PFSK-1 (cell line): ENCODE measurements around the gene HMCN2.

Experiments
- FOXP2 ChIP-seq: optimal IDR thresholded peaks from 2 replicates; pipeline ENCODE3; 2011; ENCODE audit warnings: borderline replicate concordance, control low read depth, inconsistent platforms; ENCODE audit not compliant: insufficient read depth; ENCODE audit errors: extremely low read length, extremely low read depth
- POLR2AphosphoS5 ChIP-seq: IDR thresholded peaks from 2 replicates; pipeline ENCODE4 v1.6.1; 2012; ENCODE audit warnings: low read depth, mild to moderate bottlenecking, control low read depth, low read length, moderate library complexity
- SIN3A ChIP-seq: IDR thresholded peaks from 2 replicates; pipeline ENCODE4 v1.6.1; 2012; ENCODE audit warnings: mild to moderate bottlenecking, low read length, moderate library complexity, borderline replicate concordance; ENCODE audit not compliant: insufficient read depth
- TAF1 ChIP-seq: IDR thresholded peaks from 2 replicates; pipeline ENCODE4 v1.6.1; 2012; ENCODE audit warnings: low read length, control low read depth, borderline replicate concordance; ENCODE audit not compliant: insufficient read depth
- TF ChIP-seq, protein P1 (sequence below), 2 experiments: IDR thresholded peaks; 2 replicates each; pipeline versions ENCODE4 v1.6.1 to v1.8.0; 2011 to 2012; ENCODE audit warnings: low read depth in 2 of 2, low read length in 2 of 2, control low read depth in 1 of 2, inconsistent platforms in 1 of 2, mild to moderate bottlenecking in 1 of 2, moderate library complexity in 1 of 2; ENCODE audit not compliant: insufficient read depth in 1 of 2

The HMCN2 gene

DNA sequence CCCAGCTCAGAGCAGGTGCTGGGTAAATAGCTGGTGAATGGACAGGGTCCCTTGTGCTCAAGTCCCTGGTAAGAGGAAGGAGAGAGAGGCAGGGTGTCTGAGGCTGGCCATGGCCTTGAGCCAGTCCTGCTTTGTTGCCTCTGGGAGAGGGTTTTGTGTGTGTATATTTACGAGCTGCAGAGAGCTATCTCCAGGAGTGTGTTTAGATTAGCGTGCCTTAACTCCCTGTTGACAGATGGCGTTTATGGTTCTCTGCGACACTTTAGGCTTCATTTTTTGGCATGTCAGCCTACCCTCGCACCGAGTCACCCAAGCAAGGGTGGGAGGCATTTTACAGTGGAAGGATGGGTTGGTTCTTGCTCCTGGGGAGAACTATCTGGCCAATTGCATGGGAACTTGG lies 22.2 kb downstream of the HMCN2 start:
- TF ChIP-seq FOXP2 (no peak), POLR2AphosphoS5 (no peak), TAF1 (no peak), SIN3A (no peak)
- TF ChIP-seq, protein P1, sequence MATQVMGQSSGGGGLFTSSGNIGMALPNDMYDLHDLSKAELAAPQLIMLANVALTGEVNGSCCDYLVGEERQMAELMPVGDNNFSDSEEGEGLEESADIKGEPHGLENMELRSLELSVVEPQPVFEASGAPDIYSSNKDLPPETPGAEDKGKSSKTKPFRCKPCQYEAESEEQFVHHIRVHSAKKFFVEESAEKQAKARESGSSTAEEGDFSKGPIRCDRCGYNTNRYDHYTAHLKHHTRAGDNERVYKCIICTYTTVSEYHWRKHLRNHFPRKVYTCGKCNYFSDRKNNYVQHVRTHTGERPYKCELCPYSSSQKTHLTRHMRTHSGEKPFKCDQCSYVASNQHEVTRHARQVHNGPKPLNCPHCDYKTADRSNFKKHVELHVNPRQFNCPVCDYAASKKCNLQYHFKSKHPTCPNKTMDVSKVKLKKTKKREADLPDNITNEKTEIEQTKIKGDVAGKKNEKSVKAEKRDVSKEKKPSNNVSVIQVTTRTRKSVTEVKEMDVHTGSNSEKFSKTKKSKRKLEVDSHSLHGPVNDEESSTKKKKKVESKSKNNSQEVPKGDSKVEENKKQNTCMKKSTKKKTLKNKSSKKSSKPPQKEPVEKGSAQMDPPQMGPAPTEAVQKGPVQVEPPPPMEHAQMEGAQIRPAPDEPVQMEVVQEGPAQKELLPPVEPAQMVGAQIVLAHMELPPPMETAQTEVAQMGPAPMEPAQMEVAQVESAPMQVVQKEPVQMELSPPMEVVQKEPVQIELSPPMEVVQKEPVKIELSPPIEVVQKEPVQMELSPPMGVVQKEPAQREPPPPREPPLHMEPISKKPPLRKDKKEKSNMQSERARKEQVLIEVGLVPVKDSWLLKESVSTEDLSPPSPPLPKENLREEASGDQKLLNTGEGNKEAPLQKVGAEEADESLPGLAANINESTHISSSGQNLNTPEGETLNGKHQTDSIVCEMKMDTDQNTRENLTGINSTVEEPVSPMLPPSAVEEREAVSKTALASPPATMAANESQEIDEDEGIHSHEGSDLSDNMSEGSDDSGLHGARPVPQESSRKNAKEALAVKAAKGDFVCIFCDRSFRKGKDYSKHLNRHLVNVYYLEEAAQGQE (IDR thresholded peaks at IDR 0.05; ENCODE audit: insufficient read depth in 1 of 2, low read depth in 2 of 2, low read length in 2 of 2), result no peak

DNA sequence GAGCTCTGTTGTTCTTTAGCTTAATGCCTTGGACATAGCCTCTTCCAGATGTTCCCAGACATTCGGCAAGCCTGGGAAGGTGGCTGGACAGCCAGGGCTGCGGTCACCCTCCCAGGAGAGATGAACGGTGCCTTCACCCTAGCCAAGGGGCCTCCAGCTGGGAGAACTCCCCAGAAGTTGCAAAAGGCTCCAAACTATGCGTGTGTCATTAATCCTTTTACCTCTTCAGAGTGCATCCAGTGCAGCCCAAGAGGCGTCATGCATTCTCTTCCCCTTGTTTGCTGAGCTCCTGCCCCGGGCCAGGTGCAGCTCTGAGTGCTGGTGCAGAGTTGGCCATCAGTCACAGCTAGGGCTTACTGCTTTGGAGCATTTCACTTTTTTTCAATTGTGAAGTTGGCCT lies 22.8 kb downstream of the HMCN2 start:
- TF ChIP-seq FOXP2, result no peak
- TF ChIP-seq TAF1, result no peak
- TF ChIP-seq SIN3A, result no peak
- no peak for TF ChIP-seq POLR2AphosphoS5
- TF ChIP-seq, protein P1 (IDR thresholded peaks at IDR 0.05; ENCODE audit: insufficient read depth in 1 of 2, low read depth in 2 of 2, low read length in 2 of 2), result no peak

- TF ChIP-seq POLR2AphosphoS5 (no peak), TAF1 (no peak), FOXP2 (no peak), SIN3A (no peak)
- TF ChIP-seq, protein P1 (IDR thresholded peaks at IDR 0.05; ENCODE audit: insufficient read depth in 1 of 2, low read depth in 2 of 2, low read length in 2 of 2), result no peak
Measured at GRCh38 chr9:130288926-130289690, 23.5 kb downstream of the HMCN2 start.

DNA sequence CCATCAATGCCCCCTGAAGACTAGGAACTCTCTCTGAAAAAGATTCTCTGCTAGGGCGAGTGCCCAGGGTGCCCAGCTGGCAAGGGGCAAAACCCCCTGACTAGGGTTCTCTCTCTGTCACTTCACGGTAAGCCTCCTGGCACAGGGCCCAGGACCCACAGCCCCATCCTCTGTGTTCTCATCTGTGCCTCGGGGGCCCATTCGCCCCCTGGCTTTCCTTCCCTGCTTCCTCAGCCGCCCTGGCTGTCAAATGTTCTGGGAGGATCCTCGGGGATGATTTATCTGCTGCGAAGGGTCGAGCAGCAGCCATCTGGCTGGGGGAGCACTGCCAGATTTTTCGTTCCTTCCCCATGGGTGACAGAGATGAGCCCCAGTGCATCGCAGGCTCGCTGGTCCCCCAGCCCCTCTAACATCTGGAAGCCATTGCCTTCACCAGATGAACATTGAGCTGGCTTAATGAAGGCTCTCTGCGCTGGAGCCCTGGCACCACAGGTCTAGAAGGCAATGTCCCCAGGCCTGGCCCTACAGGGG lies 24.2 kb downstream of the HMCN2 start:
- TF ChIP-seq POLR2AphosphoS5, result no peak
- TF ChIP-seq, protein P1 (IDR thresholded peaks at IDR 0.05; ENCODE audit: insufficient read depth in 1 of 2, low read depth in 2 of 2, low read length in 2 of 2), result no peak
